ENCODE results near the gene PTPN4. TPM values are rescaled to one million over a fixed set of nuclear protein-coding genes. Genes with fewer than 3 reads are reported as not detected.

PTPN4 gene
- polyA plus RNA-seq, 3 donors: 5.5 to 6.7 (median 5.7) TPM

DNA sequence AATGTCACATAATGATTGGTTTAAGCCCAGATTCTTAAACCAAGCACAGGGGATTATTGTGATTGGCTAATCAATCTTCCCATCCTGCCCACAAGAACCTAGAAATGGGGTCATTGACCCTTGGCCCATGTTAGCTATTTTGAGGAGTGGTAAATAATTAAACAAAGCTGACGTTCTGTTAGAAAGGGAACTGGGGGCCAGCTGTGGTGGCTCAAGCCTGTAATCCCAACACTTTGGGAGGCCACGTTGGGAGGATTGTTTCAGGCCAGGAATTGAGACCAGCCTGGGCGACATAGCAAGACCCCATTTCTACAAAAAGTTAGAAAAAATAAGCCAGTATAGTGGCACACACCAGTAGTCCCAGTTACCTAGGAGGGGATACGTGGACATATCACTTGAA lies 37.8 kb upstream of the PTPN4 start:
- Mint-ChIP-seq H3K4me3 (no peak overlapping the region), H3K36me3 (no peaks in the 10 kb centered on the region), H3K27ac (no peak overlapping the region), H3K4me1 (no peaks in the 10 kb centered on the region), H3K9me3 (peaks cover 0 to 6% (median 0%) of the 10 kb centered on the region in 7 donors), H3K27me3 (ENCODE audit: low read depth in 3 of 3) (no peaks in the 10 kb centered on the region)
- TF ChIP-seq, protein P1, sequence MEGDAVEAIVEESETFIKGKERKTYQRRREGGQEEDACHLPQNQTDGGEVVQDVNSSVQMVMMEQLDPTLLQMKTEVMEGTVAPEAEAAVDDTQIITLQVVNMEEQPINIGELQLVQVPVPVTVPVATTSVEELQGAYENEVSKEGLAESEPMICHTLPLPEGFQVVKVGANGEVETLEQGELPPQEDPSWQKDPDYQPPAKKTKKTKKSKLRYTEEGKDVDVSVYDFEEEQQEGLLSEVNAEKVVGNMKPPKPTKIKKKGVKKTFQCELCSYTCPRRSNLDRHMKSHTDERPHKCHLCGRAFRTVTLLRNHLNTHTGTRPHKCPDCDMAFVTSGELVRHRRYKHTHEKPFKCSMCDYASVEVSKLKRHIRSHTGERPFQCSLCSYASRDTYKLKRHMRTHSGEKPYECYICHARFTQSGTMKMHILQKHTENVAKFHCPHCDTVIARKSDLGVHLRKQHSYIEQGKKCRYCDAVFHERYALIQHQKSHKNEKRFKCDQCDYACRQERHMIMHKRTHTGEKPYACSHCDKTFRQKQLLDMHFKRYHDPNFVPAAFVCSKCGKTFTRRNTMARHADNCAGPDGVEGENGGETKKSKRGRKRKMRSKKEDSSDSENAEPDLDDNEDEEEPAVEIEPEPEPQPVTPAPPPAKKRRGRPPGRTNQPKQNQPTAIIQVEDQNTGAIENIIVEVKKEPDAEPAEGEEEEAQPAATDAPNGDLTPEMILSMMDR (IDR thresholded peaks at IDR 0.05): no peak
- no peaks in the 10 kb centered on the region for H4K20me1 ChIP-seq (ENCODE audit: insufficient read depth, low read length)
- no peak overlapping the region for H3K9ac ChIP-seq (ENCODE audit: insufficient read depth, low read length, poor library complexity, severe bottlenecking)
- WGBS (ENCODE audit: insufficient coverage): 100% methylated on average over 2 of the region's 4 CpGs
- H3K4me1 ChIP-seq (ENCODE audit: control insufficient read depth in 1 of 2, insufficient read depth in 2 of 2, low read length in 2 of 2): no peaks in the 10 kb centered on the region
- no peaks in the 10 kb centered on the region for H3K27me3 ChIP-seq (ENCODE audit: control insufficient read depth in 2 of 2, insufficient read depth in 2 of 2, low read length in 2 of 2)
- H2AFZ ChIP-seq (ENCODE audit: insufficient read depth, low read depth, low read length, poor library complexity, severe bottlenecking): no peak overlapping the region
- no peaks in the 10 kb centered on the region for H3K36me3 ChIP-seq (replicated peaks in 1 of 2; ENCODE audit: control insufficient read depth in 1 of 2, insufficient read depth in 2 of 2, low read length in 2 of 2)
- H3K27ac ChIP-seq (ENCODE audit: low read depth in 1 of 2, low read length in 2 of 2): no peak overlapping the region
- H3K4me3 ChIP-seq (replicated peaks in 1 of 3; ENCODE audit: low read depth in 2 of 3, low read length in 3 of 3): no peak overlapping the region
- no peaks in the 10 kb centered on the region for H3K9me3 ChIP-seq (replicated peaks in 1 of 2; ENCODE audit: control insufficient read depth in 1 of 2, insufficient read depth in 1 of 2, low read length in 2 of 2)
- intact Hi-C loops (cut with micrococcal nuclease): no loop called here
- no peak overlapping the region for H3K4me2 ChIP-seq (replicated peaks; ENCODE audit: extremely low read depth, low read length, poor library complexity, severe bottlenecking)
- H3K79me2 ChIP-seq (ENCODE audit: insufficient read depth, low read length): no peaks in the 10 kb centered on the region
- no peak for DNase-seq

DNA sequence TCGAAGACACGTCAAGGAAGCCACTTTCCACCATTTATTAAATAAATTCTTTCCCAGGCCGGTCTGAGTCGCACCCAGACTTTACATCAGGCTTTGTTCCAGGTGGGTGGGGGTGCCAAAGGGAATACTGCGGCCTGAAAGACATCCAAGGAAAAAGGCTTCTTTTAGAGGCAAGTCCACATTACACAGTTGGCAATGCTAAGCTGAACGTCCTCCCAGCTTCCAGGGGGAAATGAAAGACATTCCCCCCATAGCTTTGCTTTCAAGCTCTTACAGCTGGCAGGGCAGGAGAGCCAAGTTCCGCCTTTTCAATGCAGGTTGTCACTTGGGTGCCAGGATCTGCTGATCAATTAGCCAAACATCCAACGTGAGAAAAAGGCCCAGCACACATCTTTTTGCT lies 36.5 kb upstream of the PTPN4 start:
- Histone ChIP-seq H3K79me2 (ENCODE audit: insufficient read depth, low read length) (no peaks in the 10 kb centered on the region), H3K27me3 (ENCODE audit: control insufficient read depth in 2 of 2, insufficient read depth in 2 of 2, low read length in 2 of 2) (no peaks in the 10 kb centered on the region), H3K9ac (ENCODE audit: insufficient read depth, low read length, poor library complexity, severe bottlenecking) (no peak overlapping the region), H3K36me3 (replicated peaks in 1 of 2; ENCODE audit: control insufficient read depth in 1 of 2, insufficient read depth in 2 of 2, low read length in 2 of 2) (no peaks in the 10 kb centered on the region), H3K4me2 (replicated peaks; ENCODE audit: extremely low read depth, low read length, poor library complexity, severe bottlenecking) (no peak overlapping the region), H3K4me3 (replicated peaks in 1 of 3; ENCODE audit: low read depth in 2 of 3, low read length in 3 of 3) (no peak overlapping the region), H3K9me3 (replicated peaks in 1 of 2; ENCODE audit: control insufficient read depth in 1 of 2, insufficient read depth in 1 of 2, low read length in 2 of 2) (no peaks in the 10 kb centered on the region), H4K20me1 (ENCODE audit: insufficient read depth, low read length) (no peaks in the 10 kb centered on the region), H3K27ac (ENCODE audit: low read depth in 1 of 2, low read length in 2 of 2) (no peak overlapping the region), H2AFZ (ENCODE audit: insufficient read depth, low read depth, low read length, poor library complexity, severe bottlenecking) (no peak overlapping the region), H3K4me1 (ENCODE audit: control insufficient read depth in 1 of 2, insufficient read depth in 2 of 2, low read length in 2 of 2) (no peaks in the 10 kb centered on the region)
- 100% methylated on average over 5 of the region's 8 CpGs for WGBS (ENCODE audit: insufficient coverage)
- Mint-ChIP-seq H3K4me3 (no peak overlapping the region), H3K4me1 (no peaks in the 10 kb centered on the region), H3K9me3 (peaks cover 0 to 6% (median 0%) of the 10 kb centered on the region in 7 donors), H3K27ac (no peak overlapping the region), H3K27me3 (ENCODE audit: low read depth in 3 of 3) (peaks cover 0 to 4% (median 0%) of the 10 kb centered on the region in 3 donors), H3K36me3 (no peaks in the 10 kb centered on the region)
- intact Hi-C loops (cut with micrococcal nuclease): no loop called here
- DNase-seq: no peak
- TF ChIP-seq, protein P1 (IDR thresholded peaks at IDR 0.05): no peak

All from CD14-positive monocyte (primary cell).